GM21515 (cell line): ENCODE data around the gene DND1.
"Not testable (repeated sequence)": the region's sequence is repeated elsewhere in the genome, so short reads cannot be mapped to it uniquely, and the experiment has no call there.

Source experiments
- ATAC-seq: cut with Tn5 transposase; IDR thresholded peaks from one replicate; pipeline ENCODE4 v1.9.1; 2021; ENCODE audit not compliant: unreplicated experiment

DND1 gene

GRCh38 chr5:140672455-140673186 lies 755 bp downstream of the DND1 start:
- ATAC-seq, result no peak

DNA sequence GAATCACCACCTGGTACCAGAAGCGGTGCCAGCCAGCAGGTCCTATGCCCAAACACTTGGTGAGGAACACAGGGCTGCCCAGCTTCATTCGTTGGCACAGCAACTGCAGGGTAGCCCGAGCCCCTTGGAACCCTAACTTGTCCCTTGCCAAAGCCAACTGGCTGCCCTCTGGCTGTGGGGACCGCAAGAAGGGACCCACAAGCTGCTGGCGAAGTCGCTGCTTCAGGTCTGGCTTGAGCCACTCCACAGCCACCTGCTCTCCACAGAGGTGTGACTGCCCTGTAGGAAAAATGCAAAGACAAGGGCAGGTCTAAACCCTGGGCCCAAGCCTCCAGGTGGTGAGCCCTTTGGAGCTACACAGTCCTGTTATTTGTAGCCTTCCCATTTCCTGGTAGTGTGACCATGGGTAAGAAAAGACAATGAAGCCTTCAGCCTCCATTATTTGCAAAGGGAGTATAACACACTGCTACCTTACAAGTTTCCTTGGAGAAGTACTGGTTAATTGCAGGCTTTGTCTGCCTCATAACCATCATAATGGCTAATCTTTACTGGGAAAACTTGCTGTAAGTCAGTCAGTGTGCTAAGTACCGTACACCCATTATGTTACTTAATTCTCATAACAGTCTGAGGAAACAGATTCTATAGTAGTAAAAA lies 1.8 kb downstream of the DND1 start:
- no peak for ATAC-seq

- ATAC-seq, result not testable (repeated sequence)
These were observed 2.3 kb downstream of the DND1 start for GRCh38 chr5:140671035-140671434.

GRCh38 chr5:140664359-140665119 lies 8.8 kb downstream of the DND1 start, which contains the start of gene WDR55:
TSS of gene WDR55 (plus strand) at chr5:140664904. CDS start at chr5:140664913, 9 bp downstream.
- peak; percentile 98 for ATAC-seq

DNA sequence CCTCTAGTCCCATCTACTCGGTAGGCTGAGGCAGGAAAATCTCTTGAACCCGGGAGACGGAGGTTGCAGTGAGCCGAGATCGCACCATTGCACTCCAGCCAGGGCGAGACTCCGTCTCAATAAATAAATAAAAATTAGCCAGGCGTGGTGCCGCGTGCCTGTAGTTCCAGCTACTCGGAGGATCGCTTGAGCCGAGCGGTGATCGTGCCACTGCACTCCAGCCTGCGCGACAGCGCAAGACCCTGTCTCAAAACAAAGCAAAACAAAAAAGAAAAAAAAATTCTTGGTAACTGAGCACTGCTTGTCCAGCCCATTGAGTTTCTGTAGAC lies 9.4 kb downstream of the DND1 start:
- ATAC-seq, result no peak

DNA sequence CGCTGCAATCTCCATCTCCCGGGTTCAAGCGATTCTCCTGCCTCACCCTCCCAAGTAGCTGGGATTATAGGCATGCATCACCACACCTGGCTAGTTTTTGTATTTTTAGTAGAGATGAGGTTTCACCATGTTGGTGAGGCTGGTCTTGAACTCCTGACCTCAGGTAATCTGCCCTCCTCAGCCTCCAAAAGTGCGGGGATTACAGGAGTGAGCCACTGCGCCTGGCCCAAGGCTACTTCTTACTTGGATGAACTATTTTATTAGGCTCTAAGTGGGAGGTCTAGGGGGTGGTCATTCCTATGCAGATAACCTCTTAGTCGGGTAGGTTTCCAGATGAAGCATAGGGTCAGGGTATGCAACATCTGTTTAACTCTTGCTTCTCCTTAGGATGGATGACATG lies 13.0 kb downstream of the DND1 start:
- ATAC-seq, result not testable (repeated sequence)

DNA sequence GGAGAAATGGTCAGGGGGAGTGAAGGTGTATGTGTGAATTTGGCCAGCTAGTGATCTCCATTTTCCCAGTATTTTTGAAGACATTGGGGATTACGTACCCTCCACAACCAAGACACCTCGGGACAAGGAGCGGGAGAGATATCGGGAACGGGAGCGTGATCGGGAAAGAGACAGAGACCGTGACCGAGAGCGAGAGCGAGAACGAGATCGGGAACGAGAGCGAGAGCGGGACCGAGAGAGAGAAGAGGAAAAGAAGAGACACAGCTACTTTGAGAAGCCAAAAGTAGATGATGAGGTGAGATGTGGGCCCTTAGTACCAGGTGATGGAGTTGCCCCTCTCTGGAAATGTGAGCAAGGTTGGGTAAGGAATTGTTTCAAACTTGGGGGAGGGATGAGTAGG lies 14.5 kb downstream of the DND1 start:
- ATAC-seq, result no peak

GRCh38 chr5:140647042-140647419 lies 26.3 kb downstream of the DND1 start:
- ATAC-seq, result no peak

- ATAC-seq, result no peak
These were observed 30.7 kb downstream of the DND1 start for GRCh38 chr5:140642718-140643117.

- no peak for ATAC-seq
These were observed 31.7 kb downstream of the DND1 start for GRCh38 chr5:140641716-140642115.

DNA sequence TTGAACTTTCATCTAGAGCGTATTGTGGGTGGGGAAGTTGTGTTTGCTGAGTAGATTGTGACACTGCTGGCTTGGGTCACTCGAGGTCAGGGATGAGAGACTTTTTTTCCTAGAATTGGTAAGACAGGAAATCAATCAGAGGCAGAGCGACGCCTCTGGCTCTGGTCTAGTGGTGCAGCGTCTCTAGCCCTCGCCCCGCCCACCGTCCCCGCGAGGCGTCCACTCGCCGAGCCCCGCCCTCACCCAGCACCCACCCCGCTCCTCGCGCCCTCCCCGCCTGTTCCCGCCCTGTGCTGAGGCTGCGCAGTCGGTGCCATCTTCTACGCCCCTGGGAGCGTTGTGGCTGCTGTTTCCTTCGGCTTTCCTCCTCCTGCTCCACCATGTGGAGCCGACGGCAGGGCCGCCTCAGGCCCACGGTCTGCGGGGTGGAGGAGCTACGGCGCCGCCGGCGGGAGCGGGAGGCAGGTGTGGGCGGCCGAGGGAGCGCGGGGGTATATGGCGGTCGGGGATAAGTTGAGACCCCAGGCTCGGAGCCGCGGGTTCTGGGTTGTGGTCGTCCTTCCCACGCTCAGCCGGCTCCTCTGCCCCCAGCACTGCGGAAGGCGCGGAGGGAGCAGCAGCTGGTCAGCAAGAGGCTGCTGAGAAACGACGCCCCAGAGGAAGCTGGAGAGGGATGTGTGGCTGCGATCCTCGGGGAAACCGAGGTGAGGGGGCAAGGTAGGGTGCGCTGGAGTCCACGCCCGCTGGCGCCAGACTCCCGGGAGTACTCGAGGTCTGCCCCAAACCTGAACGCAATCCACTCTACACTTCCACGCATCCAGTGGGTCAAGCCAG lies 34.0 kb downstream of the DND1 start, which contains the start of gene TMCO6:
TSS of gene TMCO6 (plus strand) at position 304 of the 834 bp plus-strand sequence. CDS start at position 381, 77 bp downstream.
- peak; percentile 90 for ATAC-seq

GRCh38 chr5:140638898-140639147 lies 34.6 kb downstream of the DND1 start:
- not testable (repeated sequence) for ATAC-seq

- ATAC-seq, result no peak
These were observed 35.8 kb downstream of the DND1 start for GRCh38 chr5:140637371-140638100.

GRCh38 chr5:140635291-140636257 lies 37.8 kb downstream of the DND1 start:
- ATAC-seq, result no peak

DNA sequence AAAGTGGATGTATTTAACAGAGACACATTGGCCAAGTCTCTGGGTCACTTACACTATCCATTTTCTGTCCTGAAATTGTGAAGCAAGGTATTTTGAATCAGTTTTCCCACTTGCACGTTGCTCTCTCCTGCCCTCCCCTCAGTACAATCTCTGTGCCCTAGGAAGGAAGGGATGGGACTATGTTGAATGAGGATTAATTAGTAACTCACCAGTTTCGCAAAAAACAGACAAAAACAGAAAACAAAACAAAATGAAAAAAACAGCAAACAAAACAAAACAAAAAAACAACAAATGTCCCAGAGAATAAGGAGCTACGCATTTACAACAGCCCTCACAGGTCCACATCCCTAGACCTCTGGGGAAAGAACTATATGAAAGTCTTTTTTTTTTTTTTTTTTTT lies 39.3 kb downstream of the DND1 start:
- no peak for ATAC-seq

GRCh38 chr5:140633501-140633900 lies 39.9 kb downstream of the DND1 start:
- no peak for ATAC-seq

DNA sequence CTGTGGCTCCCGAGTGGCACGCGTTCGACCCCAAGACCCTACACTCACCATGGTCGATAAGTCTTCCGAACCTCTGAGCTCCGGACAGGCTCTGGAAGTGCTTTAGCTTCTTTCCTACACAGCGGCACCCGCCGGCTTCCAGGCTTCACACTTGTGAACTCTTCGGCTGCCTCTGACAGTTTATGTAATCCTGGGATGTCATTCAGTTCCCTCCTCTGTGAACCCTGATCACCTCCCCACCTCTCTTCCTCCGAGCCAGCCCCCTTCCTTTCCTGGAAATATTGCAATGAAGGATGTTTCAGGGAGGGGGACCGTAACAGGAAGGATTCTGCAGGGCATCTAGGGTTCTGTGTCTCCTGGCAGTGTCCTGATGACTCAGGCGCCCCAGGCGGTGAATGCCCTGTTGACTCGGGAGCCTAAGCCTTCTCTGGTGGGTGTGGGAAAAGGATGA lies 40.3 kb downstream of the DND1 start, which contains the start of gene CD14:
TSS of gene CD14 (minus strand) at position 155 of the 451 bp plus-strand sequence. CDS start at position 51, 104 bp downstream.
- peak; percentile 5 for ATAC-seq

- ATAC-seq, result peak; percentile 47
These were observed 40.9 kb downstream of the DND1 start for GRCh38 chr5:140632366-140633020.
